Forelimb muscle (tissue), 1 donor: ENCODE data around the gene NSUN4. TPM values are rescaled to one million over a fixed set of nuclear protein-coding genes. Genes with fewer than 3 reads are reported as not detected.

ENCODE experiments used
- DNase-seq: peaks from one replicate; pipeline ENCODE4 v3.0.0-alpha.2; 2013; ENCODE audit warnings: low read depth
- polyA plus RNA-seq: library from polyadenylated mRNA; unstranded; fragments of 120-200 nt; gene quantifications from one replicate; pipeline ENCODE4 v1.2.1, GENCODE V29; 2013; ENCODE audit not compliant: insufficient read length

NSUN4 gene
- polyA plus RNA-seq, 1 donor, result 14.3 TPM

- DNase-seq, result no peak
These were observed 65.1 kb downstream of the NSUN4 start for GRCh38 chr1:46405724-46406123.

GRCh38 chr1:46406881-46407608 is 66.4 kb downstream of the NSUN4 start:
- no peak for DNase-seq

- no peak for DNase-seq
These were observed 67.0 kb downstream of the NSUN4 start for GRCh38 chr1:46407636-46408035.

GRCh38 chr1:46408356-46409062 is 67.9 kb downstream of the NSUN4 start:
- no peak for DNase-seq

GRCh38 chr1:46409063-46409372 is 68.4 kb downstream of the NSUN4 start:
- no peak for DNase-seq

GRCh38 chr1:46410156-46411009 is 69.8 kb downstream of the NSUN4 start:
- DNase-seq, result no peak

- no peak for DNase-seq
These were observed 70.4 kb downstream of the NSUN4 start for GRCh38 chr1:46411010-46411405.

Other genes starting within 250 kb of the NSUN4 start
- 14.5 TPM for gene PIK3R3, start 208.2 kb upstream of the NSUN4 start, polyA plus RNA-seq
- gene TSPAN1, start 165.7 kb upstream of the NSUN4 start, polyA plus RNA-seq, result 0.54 TPM
- gene P3R3URF, start 164.3 kb upstream of the NSUN4 start, polyA plus RNA-seq, result not detected
- gene POMGNT1, start 142.4 kb upstream of the NSUN4 start, polyA plus RNA-seq, result 47.8 TPM
- 1.1 TPM for gene LURAP1, start 137.5 kb upstream of the NSUN4 start, polyA plus RNA-seq
- gene RAD54L, start 93.0 kb upstream of the NSUN4 start, polyA plus RNA-seq, result 5.5 TPM
- 58.3 TPM for gene LRRC41, start 37.2 kb upstream of the NSUN4 start, polyA plus RNA-seq
- 291 TPM for gene UQCRH, start 37.1 kb upstream of the NSUN4 start, polyA plus RNA-seq
- 20.1 TPM for gene FAAH, start 53.5 kb downstream of the NSUN4 start, polyA plus RNA-seq
- not detected for gene DMBX1, start 149.0 kb downstream of the NSUN4 start, polyA plus RNA-seq
- gene KNCN, start 210.8 kb downstream of the NSUN4 start, polyA plus RNA-seq, result 0.10 TPM